Measurements from ENCODE around the gene CBFA2T2. TPM values are rescaled to one million over a fixed set of nuclear protein-coding genes. Genes with fewer than 3 reads are reported as not detected.

Gene CBFA2T2
- polyA plus RNA-seq, 3 donors: 1.7 to 9.7 (median 4.9) TPM

DNA sequence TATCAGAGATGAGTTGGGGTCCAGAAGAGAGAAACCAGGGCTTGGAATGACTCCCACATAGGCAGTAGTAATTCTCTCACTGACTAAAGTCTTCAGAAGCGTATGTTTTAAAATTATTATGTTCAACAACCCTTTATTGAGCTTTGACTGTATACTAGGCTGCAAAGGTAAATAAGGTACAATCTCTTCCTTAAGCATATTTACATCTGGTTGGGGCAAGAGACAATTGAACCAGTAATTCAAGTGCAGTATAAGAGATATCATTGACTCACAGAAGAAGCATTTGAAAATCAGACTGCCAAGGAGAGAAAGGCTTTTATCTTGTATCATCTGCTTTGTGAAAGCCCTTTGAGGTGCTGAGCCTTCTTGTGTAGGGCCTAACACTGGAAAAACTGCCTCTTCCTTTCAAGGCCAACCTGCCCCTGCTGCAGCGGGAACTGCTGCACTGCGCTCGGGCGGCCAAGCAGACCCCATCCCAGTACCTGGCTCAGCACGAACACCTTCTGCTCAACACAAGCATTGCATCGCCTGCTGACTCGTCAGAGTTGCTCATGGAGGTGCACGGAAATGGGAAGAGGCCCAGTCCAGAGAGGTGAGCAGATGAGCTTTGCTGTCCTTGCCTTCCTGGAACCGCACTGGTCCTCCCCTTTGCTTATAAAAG is 132.9 kb downstream of the CBFA2T2 start:
- H3K27ac Mint-ChIP-seq: no peak overlapping the region

GRCh38 chr20:33624399-33624798 is 134.5 kb downstream of the CBFA2T2 start:
- Mint-ChIP-seq H3K4me1 (no peaks in the 10 kb centered on the region), H3K9me3 (no peaks in the 10 kb centered on the region), H3K27me3 (ENCODE audit: low read depth in 3 of 3) (no peaks in the 10 kb centered on the region), H3K36me3 (peaks cover 58 to 71% of the 10 kb centered on the region in 2 donors), H3K4me3 (no peak overlapping the region), H3K27ac (no peak overlapping the region)
- no peak overlapping the region for H3K9ac ChIP-seq (ENCODE audit: insufficient read depth, low read length, poor library complexity, severe bottlenecking)
- H3K4me1 ChIP-seq (ENCODE audit: control insufficient read depth in 1 of 2, insufficient read depth in 2 of 2, low read length in 2 of 2): no peaks in the 10 kb centered on the region
- H3K9me3 ChIP-seq (replicated peaks in 1 of 2; ENCODE audit: control insufficient read depth in 1 of 2, insufficient read depth in 1 of 2, low read length in 2 of 2): no peaks in the 10 kb centered on the region
- 100% methylated on average over 1 of the region's 3 CpGs for WGBS (ENCODE audit: insufficient coverage)
- no peak for DNase-seq
- H3K4me3 ChIP-seq (replicated peaks in 1 of 3; ENCODE audit: low read depth in 2 of 3, low read length in 3 of 3): no peak overlapping the region
- no peak overlapping the region for H3K27ac ChIP-seq (ENCODE audit: low read depth in 1 of 2, low read length in 2 of 2)
- no peak for TF ChIP-seq CTCF (IDR thresholded peaks at IDR 0.05)
- H4K20me1 ChIP-seq (ENCODE audit: insufficient read depth, low read length): no peaks in the 10 kb centered on the region
- H3K4me2 ChIP-seq (replicated peaks; ENCODE audit: extremely low read depth, low read length, poor library complexity, severe bottlenecking): no peak overlapping the region
- H2AFZ ChIP-seq (ENCODE audit: insufficient read depth, low read depth, low read length, poor library complexity, severe bottlenecking): no peak overlapping the region
- H3K36me3 ChIP-seq (replicated peaks in 1 of 2; ENCODE audit: control insufficient read depth in 1 of 2, insufficient read depth in 2 of 2, low read length in 2 of 2): peaks cover 42 to 80% of the 10 kb centered on the region in 2 donors
- H3K27me3 ChIP-seq (ENCODE audit: control insufficient read depth in 2 of 2, insufficient read depth in 2 of 2, low read length in 2 of 2): no peaks in the 10 kb centered on the region
- no peaks in the 10 kb centered on the region for H3K79me2 ChIP-seq (ENCODE audit: insufficient read depth, low read length)
- intact Hi-C loops (cut with micrococcal nuclease): no loop called here

More for the DNA sequence above, 132.9 kb downstream of the CBFA2T2 start:
- Mint-ChIP-seq H3K36me3 (peaks cover 45 to 61% of the 10 kb centered on the region in 2 donors), H3K4me3 (no peak overlapping the region), H3K9me3 (no peaks in the 10 kb centered on the region), H3K27me3 (ENCODE audit: low read depth in 3 of 3) (no peaks in the 10 kb centered on the region), H3K4me1 (no peaks in the 10 kb centered on the region)
- intact Hi-C loops (cut with micrococcal nuclease): no loop called here
- DNase-seq: no peak
- H3K4me3 ChIP-seq (replicated peaks in 1 of 3; ENCODE audit: low read depth in 2 of 3, low read length in 3 of 3): no peak overlapping the region
- no peaks in the 10 kb centered on the region for H3K79me2 ChIP-seq (ENCODE audit: insufficient read depth, low read length)
- no peak overlapping the region for H2AFZ ChIP-seq (ENCODE audit: insufficient read depth, low read depth, low read length, poor library complexity, severe bottlenecking)
- no peaks in the 10 kb centered on the region for H4K20me1 ChIP-seq (ENCODE audit: insufficient read depth, low read length)
- H3K9me3 ChIP-seq (replicated peaks in 1 of 2; ENCODE audit: control insufficient read depth in 1 of 2, insufficient read depth in 1 of 2, low read length in 2 of 2): no peaks in the 10 kb centered on the region
- H3K4me1 ChIP-seq (ENCODE audit: control insufficient read depth in 1 of 2, insufficient read depth in 2 of 2, low read length in 2 of 2): no peaks in the 10 kb centered on the region
- 98% methylated on average over 9 of the region's 10 CpGs for WGBS (ENCODE audit: insufficient coverage)
- H3K9ac ChIP-seq (ENCODE audit: insufficient read depth, low read length, poor library complexity, severe bottlenecking): no peak overlapping the region
- no peaks in the 10 kb centered on the region for H3K27me3 ChIP-seq (ENCODE audit: control insufficient read depth in 2 of 2, insufficient read depth in 2 of 2, low read length in 2 of 2)
- no peak overlapping the region for H3K4me2 ChIP-seq (replicated peaks; ENCODE audit: extremely low read depth, low read length, poor library complexity, severe bottlenecking)
- peaks cover 30 to 69% of the 10 kb centered on the region in 2 donors for H3K36me3 ChIP-seq (replicated peaks in 1 of 2; ENCODE audit: control insufficient read depth in 1 of 2, insufficient read depth in 2 of 2, low read length in 2 of 2)
- no peak for TF ChIP-seq CTCF (IDR thresholded peaks at IDR 0.05)
- no peak overlapping the region for H3K27ac ChIP-seq (ENCODE audit: low read depth in 1 of 2, low read length in 2 of 2)

Measured in CD14-positive monocyte (primary cell).